Cardiac muscle cell (in vitro differentiated cells and primary cell): Measurements from ENCODE around the gene AMPD3. TPM values are rescaled to one million over a fixed set of nuclear protein-coding genes. Genes with fewer than 3 reads are reported as not detected.

Source experiments
- DNase-seq, 2 donors: peaks; one replicate each; pipeline versions ENCODE4 v3.0.0 to v3.0.0-alpha.2; 2010 to 2017; ENCODE audit warnings: low read depth in 1 of 2, low spot score in 1 of 2
- H3K27ac ChIP-seq: fragments of 200-600 bp; sonication (generic); 2 replicates; pipeline ENCODE4 v1.5.1; 2016
- H3K27me3 ChIP-seq: fragments of 200-600 bp; sonication (generic); 2 replicates; pipeline ENCODE4 v1.6.0; 2016; ENCODE audit warnings: control low read depth
- H3K36me3 ChIP-seq: fragments of 200-600 bp; sonication (generic); 2 replicates; pipeline ENCODE4 v1.5.1; 2016; ENCODE audit warnings: control low read depth
- H3K4me1 ChIP-seq: fragments of 200-600 bp; sonication (generic); 2 replicates; pipeline ENCODE4 v1.8.1; 2017; ENCODE audit warnings: low read depth, mild to moderate bottlenecking, mixed run types
- H3K4me3 ChIP-seq: fragments of 200-600 bp; sonication (generic); 2 replicates; pipeline ENCODE4 v1.5.1; 2016; ENCODE audit warnings: mild to moderate bottlenecking
- H3K9me3 ChIP-seq: fragments of 200-600 bp; sonication (generic); 2 replicates; pipeline ENCODE4 v1.5.1; 2017; ENCODE audit warnings: low read depth, mild to moderate bottlenecking, control low read depth
- polyA plus RNA-seq: library from polyadenylated mRNA; unstranded; fragments of >200 nt; fragmentation: Nextera tagmentation; extraction: Ambion mirVana; gene quantifications from 2 replicates; pipeline ENCODE4 v1.2.1, GENCODE V29; 2016
- total RNA-seq: library from RNA; depleted of rRNA; stranded (reverse); fragments of >200 nt; gene quantifications from 2 replicates; pipeline ENCODE4 v1.2.3, GENCODE V29; 2016
- TF ChIP-seq, protein P1 (sequence below): IDR thresholded peaks from 2 replicates; pipeline ENCODE4 v1.5.1; 2012; ENCODE audit warnings: low read depth, mild to moderate bottlenecking, low read length

AMPD3 gene
- total and polyA plus RNA-seq, 2 experiments from 2014 or later: 2.9 to 3.3 TPM

DNA sequence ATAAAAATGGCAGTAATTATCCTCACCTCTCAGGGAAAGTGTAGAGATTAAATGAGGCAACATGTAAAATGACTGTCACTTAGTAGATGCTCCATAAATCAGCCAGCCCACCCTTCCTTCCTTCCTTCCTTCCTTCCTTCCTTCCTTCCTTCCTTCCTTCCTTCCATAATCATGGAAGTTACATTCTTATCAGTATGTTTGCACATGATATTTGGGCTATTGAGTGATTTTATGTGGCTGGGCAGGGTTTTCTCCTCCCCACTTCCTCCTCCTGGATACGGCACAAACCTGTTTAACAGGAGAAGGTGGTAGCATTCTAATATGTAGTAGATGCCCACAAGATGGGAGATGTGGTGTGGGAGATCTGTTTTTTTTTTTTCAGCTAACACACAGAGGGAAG lies 101.5 kb downstream of the AMPD3 start:
- Histone ChIP-seq H3K4me3 (no peak overlapping the region), H3K36me3 (no peaks in the 10 kb centered on the region), H3K27me3 (peaks cover 4% of the 10 kb centered on the region), H3K27ac (no peak overlapping the region), H3K4me1 (no peaks in the 10 kb centered on the region), H3K9me3 (no peaks in the 10 kb centered on the region)
- DNase-seq: no peak
- TF ChIP-seq, protein P1, sequence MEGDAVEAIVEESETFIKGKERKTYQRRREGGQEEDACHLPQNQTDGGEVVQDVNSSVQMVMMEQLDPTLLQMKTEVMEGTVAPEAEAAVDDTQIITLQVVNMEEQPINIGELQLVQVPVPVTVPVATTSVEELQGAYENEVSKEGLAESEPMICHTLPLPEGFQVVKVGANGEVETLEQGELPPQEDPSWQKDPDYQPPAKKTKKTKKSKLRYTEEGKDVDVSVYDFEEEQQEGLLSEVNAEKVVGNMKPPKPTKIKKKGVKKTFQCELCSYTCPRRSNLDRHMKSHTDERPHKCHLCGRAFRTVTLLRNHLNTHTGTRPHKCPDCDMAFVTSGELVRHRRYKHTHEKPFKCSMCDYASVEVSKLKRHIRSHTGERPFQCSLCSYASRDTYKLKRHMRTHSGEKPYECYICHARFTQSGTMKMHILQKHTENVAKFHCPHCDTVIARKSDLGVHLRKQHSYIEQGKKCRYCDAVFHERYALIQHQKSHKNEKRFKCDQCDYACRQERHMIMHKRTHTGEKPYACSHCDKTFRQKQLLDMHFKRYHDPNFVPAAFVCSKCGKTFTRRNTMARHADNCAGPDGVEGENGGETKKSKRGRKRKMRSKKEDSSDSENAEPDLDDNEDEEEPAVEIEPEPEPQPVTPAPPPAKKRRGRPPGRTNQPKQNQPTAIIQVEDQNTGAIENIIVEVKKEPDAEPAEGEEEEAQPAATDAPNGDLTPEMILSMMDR: no peak

Other genes with a start within 250 kb of the AMPD3 start
- gene SBF2, start 161.0 kb upstream of the AMPD3 start, total RNA-seq: 22.0 and 32.3 TPM in 2 replicates
- 13.3 and 21.0 TPM in 2 replicates for gene SBF2, start 161.0 kb upstream of the AMPD3 start, polyA plus RNA-seq
- 79.6 and 144 TPM in 2 replicates for gene ADM, start 150.2 kb upstream of the AMPD3 start, total RNA-seq
- gene ADM, start 150.2 kb upstream of the AMPD3 start, polyA plus RNA-seq: 60.2 and 93.1 TPM in 2 replicates
- gene RNF141, start 85.9 kb downstream of the AMPD3 start, total RNA-seq: 12.4 and 14.9 TPM in 2 replicates
- 19.9 and 27.9 TPM in 2 replicates for gene RNF141, start 85.9 kb downstream of the AMPD3 start, polyA plus RNA-seq
- not detected in 2 replicates for gene LYVE1, start 113.4 kb downstream of the AMPD3 start, total RNA-seq
- gene LYVE1, start 113.4 kb downstream of the AMPD3 start, polyA plus RNA-seq: not detected in 2 replicates
- 3.6 and 7.3 TPM in 2 replicates for gene IRAG1, start 238.5 kb downstream of the AMPD3 start, total RNA-seq
- gene IRAG1, start 238.5 kb downstream of the AMPD3 start, polyA plus RNA-seq: 3.1 and 5.2 TPM in 2 replicates